Vagina (tissue), 2 donors: ENCODE data around the gene DCC. TPM values are rescaled to one million over a fixed set of nuclear protein-coding genes. Genes with fewer than 3 reads are reported as not detected.

ENCODE experiments used
- DNase-seq, 2 donors: peaks; one replicate each; pipeline ENCODE4 v3.0.0-alpha.2; 2017; ENCODE audit errors: extremely low spot score in 2 of 2
- H3K27ac ChIP-seq: fragments of 200-600 bp; sonication (generic); one replicate; pipeline ENCODE4 v1.5.1; 2019
- H3K27me3 ChIP-seq: fragments of 200-600 bp; sonication (generic); one replicate; pipeline ENCODE4 v1.5.1; 2019
- H3K36me3 ChIP-seq, 2 donors: fragments of 200-600 bp; sonication (generic); one replicate each; pipeline ENCODE4 v1.5.1; 2017 to 2019
- H3K4me1 ChIP-seq: fragments of 200-600 bp; sonication (generic); one replicate; pipeline ENCODE4 v1.5.1; 2019
- H3K4me3 ChIP-seq, 2 donors: fragments of 200-600 bp; sonication (generic); 1 replicate in 1 of 2; 2 replicates in 1 of 2; pipeline ENCODE4 v1.5.1; 2016 to 2019
- H3K9me3 ChIP-seq: fragments of 200-600 bp; sonication (generic); one replicate; pipeline ENCODE4 v1.5.1; 2019
- POLR2A ChIP-seq, 2 donors: fragments of 450-650 bp; IDR thresholded peaks; one replicate each; pipeline ENCODE4 v1.6.1; 2017; ENCODE audit warnings: antibody characterized with exemption in 2 of 2, mild to moderate bottlenecking in 2 of 2, moderate library complexity in 2 of 2
- POLR2AphosphoS5 ChIP-seq, 2 donors: sonication (generic); formaldehyde crosslinking; IDR thresholded peaks; one replicate each; pipeline ENCODE4 v1.9.0; 2017; ENCODE audit warnings: antibody characterized with exemption in 2 of 2, mild to moderate bottlenecking in 2 of 2, low read depth in 1 of 2; ENCODE audit not compliant: insufficient read depth in 1 of 2
- intact Hi-C: fragments of 100-400 bp; cut with DNase I; formaldehyde crosslinking; loops from one replicate; pipeline ENCODE4 v1.15.1; 2023
- total RNA-seq: library from RNA; depleted of rRNA; stranded (reverse); fragments of >200 nt; gene quantifications from one replicate; pipeline ENCODE4 v1.2.3, GENCODE V29; 2016
- TF ChIP-seq, protein P1 (sequence below), 3 experiments: fragments of 450-650 bp in 2 of 3; fragments of 200-600 bp in 1 of 3; sonication (generic) in 1 of 3; IDR thresholded peaks; one replicate each; pipeline ENCODE4 v1.5.1; 2017 to 2019; ENCODE audit warnings: antibody characterized with exemption in 3 of 3, mild to moderate bottlenecking in 2 of 3, moderate library complexity in 2 of 3

The DCC gene
- total RNA-seq, 1 donor from 2014 or later: not detected

DNA sequence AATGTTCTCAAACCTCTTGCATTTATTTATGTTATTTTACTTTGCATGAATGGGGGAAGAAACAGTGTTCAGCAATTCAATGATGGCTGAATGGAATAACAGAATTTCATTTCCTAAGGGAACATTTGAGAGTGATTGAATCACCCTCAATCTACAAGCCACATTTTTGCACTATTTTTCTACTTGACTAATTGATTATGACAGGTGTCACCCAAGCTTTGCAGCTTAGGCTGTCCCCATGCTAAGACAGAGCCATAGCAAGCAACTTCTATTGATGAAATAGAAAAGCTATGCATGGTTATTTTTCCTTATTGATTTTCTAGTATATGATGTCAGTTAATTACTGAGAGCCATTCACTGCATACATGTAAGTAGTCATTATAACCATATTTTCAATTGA, 795.7 kb downstream of the DCC start:
- H3K36me3 ChIP-seq: no peaks in the 10 kb centered on the region
- no peaks in the 10 kb centered on the region for H3K4me1 ChIP-seq
- H3K27ac ChIP-seq: no peak overlapping the region
- no peak for TF ChIP-seq POLR2AphosphoS5 (IDR thresholded peaks at IDR 0.05; ENCODE audit: insufficient read depth in 1 of 2, low read depth in 1 of 2)
- DNase-seq: no peak
- no peaks in the 10 kb centered on the region for H3K27me3 ChIP-seq
- no peak overlapping the region for H3K4me3 ChIP-seq
- no peaks in the 10 kb centered on the region for H3K9me3 ChIP-seq
- intact Hi-C loops: no loop called here

DNA sequence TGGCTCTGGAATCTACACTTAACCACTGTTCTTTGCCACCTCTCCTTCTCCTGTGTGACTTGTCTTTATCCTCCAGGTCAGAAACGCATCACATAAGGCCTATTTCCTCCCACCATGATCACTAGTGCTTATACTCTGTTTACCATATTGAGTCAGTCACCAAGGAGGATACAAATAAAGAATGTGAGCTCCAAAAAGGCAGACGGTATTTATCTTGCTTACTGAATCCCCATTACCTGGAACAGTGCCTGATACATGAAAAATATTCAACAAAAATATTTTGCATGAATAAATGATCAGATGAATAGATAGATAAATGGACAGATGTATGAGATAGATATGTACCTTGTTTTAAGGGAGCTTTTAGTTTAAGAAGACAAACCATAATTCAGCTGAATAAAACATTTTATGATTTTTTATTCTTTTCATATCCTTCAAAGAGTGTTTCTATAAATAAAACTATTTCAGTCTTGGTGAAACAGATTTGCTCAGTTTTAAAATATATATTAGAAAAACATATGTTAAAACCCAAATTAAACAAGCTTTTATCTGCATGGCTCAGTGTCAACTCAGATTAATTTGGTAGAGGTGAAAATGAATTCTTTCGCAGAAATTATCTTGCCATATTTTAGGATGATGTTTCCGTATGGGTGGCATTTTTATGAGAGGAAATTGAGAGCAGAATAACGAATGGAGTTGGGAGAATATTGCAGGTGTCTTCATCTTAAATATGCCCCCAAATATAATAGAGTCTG, 799.9 kb downstream of the DCC start:
- Histone ChIP-seq H3K27ac (no peak overlapping the region), H3K27me3 (no peaks in the 10 kb centered on the region), H3K4me1 (no peaks in the 10 kb centered on the region), H3K4me3 (no peak overlapping the region), H3K9me3 (no peaks in the 10 kb centered on the region), H3K36me3 (no peaks in the 10 kb centered on the region)
- TF ChIP-seq POLR2A (IDR thresholded peaks at IDR 0.05) (no peak), POLR2AphosphoS5 (IDR thresholded peaks at IDR 0.05; ENCODE audit: insufficient read depth in 1 of 2, low read depth in 1 of 2) (no peak)
- TF ChIP-seq, protein P1, sequence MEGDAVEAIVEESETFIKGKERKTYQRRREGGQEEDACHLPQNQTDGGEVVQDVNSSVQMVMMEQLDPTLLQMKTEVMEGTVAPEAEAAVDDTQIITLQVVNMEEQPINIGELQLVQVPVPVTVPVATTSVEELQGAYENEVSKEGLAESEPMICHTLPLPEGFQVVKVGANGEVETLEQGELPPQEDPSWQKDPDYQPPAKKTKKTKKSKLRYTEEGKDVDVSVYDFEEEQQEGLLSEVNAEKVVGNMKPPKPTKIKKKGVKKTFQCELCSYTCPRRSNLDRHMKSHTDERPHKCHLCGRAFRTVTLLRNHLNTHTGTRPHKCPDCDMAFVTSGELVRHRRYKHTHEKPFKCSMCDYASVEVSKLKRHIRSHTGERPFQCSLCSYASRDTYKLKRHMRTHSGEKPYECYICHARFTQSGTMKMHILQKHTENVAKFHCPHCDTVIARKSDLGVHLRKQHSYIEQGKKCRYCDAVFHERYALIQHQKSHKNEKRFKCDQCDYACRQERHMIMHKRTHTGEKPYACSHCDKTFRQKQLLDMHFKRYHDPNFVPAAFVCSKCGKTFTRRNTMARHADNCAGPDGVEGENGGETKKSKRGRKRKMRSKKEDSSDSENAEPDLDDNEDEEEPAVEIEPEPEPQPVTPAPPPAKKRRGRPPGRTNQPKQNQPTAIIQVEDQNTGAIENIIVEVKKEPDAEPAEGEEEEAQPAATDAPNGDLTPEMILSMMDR (IDR thresholded peaks at IDR 0.05): no peak
- no peak for DNase-seq
- intact Hi-C loops: no loop called here

DNA sequence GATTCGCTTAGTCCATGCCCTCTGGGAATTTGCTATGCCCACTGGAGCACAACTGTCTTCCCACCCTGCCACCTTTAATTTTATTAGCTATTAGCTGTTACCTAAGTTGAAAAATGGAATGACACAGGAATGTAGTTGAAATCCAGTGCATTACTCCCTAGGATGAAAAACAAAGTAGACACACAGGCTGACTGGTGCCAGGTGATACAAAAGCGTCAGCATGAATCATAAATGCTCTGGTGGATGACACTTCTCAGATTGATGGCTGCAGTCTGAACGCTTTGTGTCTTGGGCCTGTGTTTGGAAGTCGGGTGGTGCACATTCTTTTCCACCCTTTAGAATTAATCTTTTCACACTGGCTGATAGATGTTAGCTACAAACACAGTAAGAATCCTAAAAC, 802.0 kb downstream of the DCC start:
- TF ChIP-seq POLR2AphosphoS5 (IDR thresholded peaks at IDR 0.05; ENCODE audit: insufficient read depth in 1 of 2, low read depth in 1 of 2) (no peak), POLR2A (IDR thresholded peaks at IDR 0.05) (no peak)
- TF ChIP-seq, protein P1 (IDR thresholded peaks at IDR 0.05): no peak
- H3K4me1 ChIP-seq: no peaks in the 10 kb centered on the region
- H3K27ac ChIP-seq: no peak overlapping the region
- no peaks in the 10 kb centered on the region for H3K27me3 ChIP-seq
- intact Hi-C loops: no loop called here
- H3K9me3 ChIP-seq: no peaks in the 10 kb centered on the region
- H3K4me3 ChIP-seq: no peak overlapping the region
- no peaks in the 10 kb centered on the region for H3K36me3 ChIP-seq
- DNase-seq: no peak

DNA sequence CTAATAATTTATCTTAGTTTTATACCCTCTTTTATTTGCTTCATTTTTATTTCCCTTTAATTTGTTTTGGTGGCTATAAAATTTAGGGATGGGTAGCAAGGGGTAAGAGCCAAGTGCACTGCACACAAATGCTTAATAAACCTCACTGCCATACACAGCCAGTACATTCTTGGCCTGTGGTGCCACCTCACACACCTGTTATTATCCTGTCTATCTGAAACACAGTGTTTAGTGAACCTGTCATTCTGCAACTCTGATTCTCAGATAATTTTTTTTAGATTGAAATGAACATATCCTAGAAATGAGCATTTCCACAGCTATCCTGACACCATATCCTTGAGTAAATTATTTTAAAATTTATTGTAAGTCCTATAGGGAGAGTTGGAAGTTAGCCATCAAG, 807.5 kb downstream of the DCC start:
- TF ChIP-seq POLR2AphosphoS5 (IDR thresholded peaks at IDR 0.05; ENCODE audit: insufficient read depth in 1 of 2, low read depth in 1 of 2): no peak
- TF ChIP-seq POLR2A (IDR thresholded peaks at IDR 0.05): no peak
- TF ChIP-seq, protein P1 (IDR thresholded peaks at IDR 0.05): no peak
- Histone ChIP-seq H3K9me3 (no peaks in the 10 kb centered on the region), H3K36me3 (no peaks in the 10 kb centered on the region), H3K27me3 (no peaks in the 10 kb centered on the region), H3K27ac (no peak overlapping the region), H3K4me1 (no peaks in the 10 kb centered on the region), H3K4me3 (no peak overlapping the region)
- DNase-seq: no peak
- intact Hi-C loops: no loop called here

DNA sequence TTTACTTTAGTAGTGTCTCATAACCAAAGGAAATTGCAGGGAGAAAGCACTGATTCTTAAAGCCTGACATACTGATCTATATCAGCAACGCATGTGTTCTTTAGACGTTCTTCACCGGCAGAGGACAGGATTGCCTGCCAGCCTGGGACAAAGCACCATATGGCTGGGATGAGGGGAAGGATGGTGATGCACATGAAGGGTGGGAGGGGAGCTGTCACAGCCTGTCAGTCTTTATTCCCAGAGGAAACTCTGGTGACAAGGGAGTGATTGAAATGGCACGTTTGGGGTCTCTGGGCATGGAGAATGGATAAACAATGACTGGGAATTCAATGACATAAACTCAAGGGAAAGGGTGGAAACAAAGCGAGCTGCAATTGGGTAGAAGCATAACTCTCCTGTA, 808.1 kb downstream of the DCC start:
- intact Hi-C loops: no loop called here
- H3K27me3 ChIP-seq: no peaks in the 10 kb centered on the region
- no peaks in the 10 kb centered on the region for H3K9me3 ChIP-seq
- H3K36me3 ChIP-seq: no peaks in the 10 kb centered on the region
- no peaks in the 10 kb centered on the region for H3K4me1 ChIP-seq
- DNase-seq: no peak
- TF ChIP-seq, protein P1 (IDR thresholded peaks at IDR 0.05): no peak
- TF ChIP-seq POLR2A (IDR thresholded peaks at IDR 0.05): no peak
- no peak for TF ChIP-seq POLR2AphosphoS5 (IDR thresholded peaks at IDR 0.05; ENCODE audit: insufficient read depth in 1 of 2, low read depth in 1 of 2)
- H3K4me3 ChIP-seq: no peak overlapping the region
- no peak overlapping the region for H3K27ac ChIP-seq
